Mucosa of rectum (tissue), 2 donors: Measurements from ENCODE around the gene LHFPL3.

Experiments used
- H3K27ac ChIP-seq, 2 donors: one replicate each; pipeline ENCODE4 v1.7.0; 2013; ENCODE audit warnings: inconsistent platforms in 2 of 2, low read depth in 2 of 2, low read length in 2 of 2
- H3K27me3 ChIP-seq, 2 donors: one replicate each; pipeline ENCODE4 v1.7.0; 2013; ENCODE audit warnings: low read length in 2 of 2; ENCODE audit not compliant: control insufficient read depth in 2 of 2, insufficient read depth in 2 of 2
- H3K36me3 ChIP-seq, 2 donors: one replicate each; pipeline ENCODE4 v1.7.0; 2013; ENCODE audit warnings: low read length in 2 of 2; ENCODE audit not compliant: control insufficient read depth in 2 of 2, insufficient read depth in 2 of 2
- H3K4me1 ChIP-seq, 2 donors: one replicate each; pipeline ENCODE4 v1.7.0; 2013; ENCODE audit warnings: low read length in 2 of 2, mild to moderate bottlenecking in 1 of 2; ENCODE audit not compliant: control insufficient read depth in 2 of 2, insufficient read depth in 2 of 2
- H3K4me3 ChIP-seq, 2 donors: one replicate each; pipeline ENCODE4 v1.7.0; 2013; ENCODE audit warnings: low read length in 2 of 2
- H3K9ac ChIP-seq, 2 donors: one replicate each; pipeline ENCODE4 v1.7.0; 2013; ENCODE audit warnings: low read length in 2 of 2, low read depth in 1 of 2, mild to moderate bottlenecking in 1 of 2
- H3K9me3 ChIP-seq, 2 donors: one replicate each; pipeline ENCODE4 v1.7.0; 2013; ENCODE audit warnings: low read length in 2 of 2; ENCODE audit not compliant: control insufficient read depth in 2 of 2
- donor health status: healthy.
- donor health status: Normal muscosa, but diverticular disease.

The LHFPL3 gene

GRCh38 chr7:104453190-104453589 is 124.8 kb downstream of the LHFPL3 start:
- H3K27ac ChIP-seq, result no peak overlapping the region
- H3K9me3 ChIP-seq, result no peaks in the 10 kb centered on the region
- no peaks in the 10 kb centered on the region for H3K36me3 ChIP-seq
- H3K27me3 ChIP-seq, result no peaks in the 10 kb centered on the region
- H3K4me3 ChIP-seq, result no peak overlapping the region
- H3K9ac ChIP-seq, result no peak overlapping the region
- no peaks in the 10 kb centered on the region for H3K4me1 ChIP-seq

- Histone ChIP-seq H3K36me3 (no peaks in the 10 kb centered on the region), H3K27ac (no peak overlapping the region), H3K27me3 (no peaks in the 10 kb centered on the region), H3K9ac (no peak overlapping the region), H3K9me3 (no peaks in the 10 kb centered on the region), H3K4me3 (no peak overlapping the region), H3K4me1 (no peaks in the 10 kb centered on the region)
These were observed 130.5 kb downstream of the LHFPL3 start for GRCh38 chr7:104458875-104459274.

GRCh38 chr7:104469166-104469820 is 140.9 kb downstream of the LHFPL3 start:
- Histone ChIP-seq H3K4me1 (peaks cover 0 to 3% of the 10 kb centered on the region in 2 donors), H3K9ac (no peak overlapping the region), H3K27me3 (no peaks in the 10 kb centered on the region), H3K4me3 (no peak overlapping the region), H3K9me3 (no peaks in the 10 kb centered on the region), H3K36me3 (no peaks in the 10 kb centered on the region), H3K27ac (peak overlapping the region in 1 of 2 donors; percentile 53)

GRCh38 chr7:104480529-104480928 is 152.1 kb downstream of the LHFPL3 start:
- H3K27ac ChIP-seq, result no peak overlapping the region
- no peaks in the 10 kb centered on the region for H3K27me3 ChIP-seq
- no peaks in the 10 kb centered on the region for H3K9me3 ChIP-seq
- H3K4me3 ChIP-seq, result no peak overlapping the region
- H3K9ac ChIP-seq, result no peak overlapping the region
- no peaks in the 10 kb centered on the region for H3K4me1 ChIP-seq
- no peaks in the 10 kb centered on the region for H3K36me3 ChIP-seq

GRCh38 chr7:104482362-104483037 is 154.1 kb downstream of the LHFPL3 start:
- Histone ChIP-seq H3K27me3 (no peaks in the 10 kb centered on the region), H3K9ac (no peak overlapping the region), H3K9me3 (no peaks in the 10 kb centered on the region), H3K4me3 (no peak overlapping the region), H3K4me1 (no peaks in the 10 kb centered on the region), H3K27ac (no peak overlapping the region), H3K36me3 (no peaks in the 10 kb centered on the region)

- Histone ChIP-seq H3K36me3 (no peaks in the 10 kb centered on the region), H3K9ac (no peak overlapping the region), H3K9me3 (no peaks in the 10 kb centered on the region), H3K27me3 (no peaks in the 10 kb centered on the region), H3K27ac (no peak overlapping the region), H3K4me1 (no peaks in the 10 kb centered on the region), H3K4me3 (no peak overlapping the region)
These were observed 158.5 kb downstream of the LHFPL3 start for GRCh38 chr7:104486931-104487330.

- no peaks in the 10 kb centered on the region for H3K4me1 ChIP-seq
- no peak overlapping the region for H3K4me3 ChIP-seq
- H3K27me3 ChIP-seq, result no peaks in the 10 kb centered on the region
- H3K9ac ChIP-seq, result no peak overlapping the region
- H3K9me3 ChIP-seq, result no peaks in the 10 kb centered on the region
- H3K36me3 ChIP-seq, result no peaks in the 10 kb centered on the region
- no peak overlapping the region for H3K27ac ChIP-seq
These were observed 159.2 kb downstream of the LHFPL3 start for GRCh38 chr7:104487642-104488041.

GRCh38 chr7:104497379-104497967 is 169.1 kb downstream of the LHFPL3 start:
- Histone ChIP-seq H3K27me3 (no peaks in the 10 kb centered on the region), H3K9ac (no peak overlapping the region), H3K9me3 (no peaks in the 10 kb centered on the region), H3K36me3 (no peaks in the 10 kb centered on the region), H3K4me1 (no peaks in the 10 kb centered on the region), H3K27ac (no peak overlapping the region), H3K4me3 (no peak overlapping the region)

GRCh38 chr7:104499975-104500374 is 171.6 kb downstream of the LHFPL3 start:
- no peaks in the 10 kb centered on the region for H3K4me1 ChIP-seq
- no peak overlapping the region for H3K4me3 ChIP-seq
- no peaks in the 10 kb centered on the region for H3K9me3 ChIP-seq
- H3K27ac ChIP-seq, result no peak overlapping the region
- no peaks in the 10 kb centered on the region for H3K27me3 ChIP-seq
- H3K36me3 ChIP-seq, result no peaks in the 10 kb centered on the region
- H3K9ac ChIP-seq, result no peak overlapping the region

GRCh38 chr7:104509874-104510273 is 181.5 kb downstream of the LHFPL3 start:
- Histone ChIP-seq H3K27me3 (no peaks in the 10 kb centered on the region), H3K4me1 (no peaks in the 10 kb centered on the region), H3K36me3 (no peaks in the 10 kb centered on the region), H3K27ac (no peak overlapping the region), H3K4me3 (no peak overlapping the region), H3K9ac (no peak overlapping the region), H3K9me3 (no peaks in the 10 kb centered on the region)
